ENCODE data around the gene SCFD1. TPM values are rescaled to one million over a fixed set of nuclear protein-coding genes. Genes with fewer than 3 reads are reported as not detected.

Gene SCFD1
- total RNA-seq, 1 donor from 2014 or later, result 47.9 TPM

DNA sequence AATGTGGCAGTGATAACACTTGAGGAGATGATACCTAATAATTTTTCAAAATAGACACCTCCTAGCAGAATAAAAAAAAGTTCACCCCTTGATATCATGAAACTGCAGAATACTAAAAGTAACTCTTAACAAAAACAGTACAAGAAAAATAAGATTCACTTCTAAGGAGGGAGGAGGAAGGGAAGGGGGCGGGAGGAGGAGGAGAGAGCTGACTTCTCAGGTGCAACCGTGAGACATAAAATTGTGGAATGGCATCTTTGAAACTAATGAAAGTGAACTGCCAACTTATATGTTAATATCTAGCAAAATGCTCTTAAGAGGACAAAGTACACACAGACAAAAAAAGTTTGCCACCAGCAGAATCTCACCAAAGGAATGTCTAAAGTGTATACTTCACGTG, 115.8 kb downstream of the SCFD1 start:
- DNase-seq (ENCODE audit: low spot score), result no peak
- intact Hi-C loops (cut with DNase I), result no loop called here

GRCh38 chr14:30738978-30739377, 116.9 kb downstream of the SCFD1 start:
- no peak for DNase-seq (ENCODE audit: low spot score)
- intact Hi-C loops (cut with DNase I), result no loop called here

DNA sequence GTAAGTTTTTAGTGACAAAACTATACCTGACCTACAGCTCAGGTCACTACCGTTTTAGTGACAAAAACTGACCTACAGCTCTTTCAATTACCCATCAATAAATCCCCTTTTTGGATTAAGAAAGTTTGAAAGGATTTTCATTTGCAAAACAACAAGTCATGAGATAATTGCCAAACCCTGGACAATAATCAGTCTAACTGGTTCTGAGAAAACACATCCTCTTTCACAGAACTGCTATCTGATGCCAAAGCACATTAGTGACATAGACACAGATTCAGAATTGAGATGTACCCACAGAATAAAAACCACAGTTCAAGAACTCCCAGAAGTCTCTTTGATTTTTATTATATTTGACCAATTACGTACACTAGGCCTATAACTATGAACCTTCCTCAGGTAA, 126.2 kb downstream of the SCFD1 start:
- DNase-seq (ENCODE audit: low spot score), result no peak
- intact Hi-C loops (cut with DNase I), result no loop called here

- intact Hi-C loops (cut with DNase I), result no loop called here
Observed at GRCh38 chr14:30751646-30752416, 129.7 kb downstream of the SCFD1 start.

GRCh38 chr14:30753452-30753851, 131.3 kb downstream of the SCFD1 start:
- DNase-seq (ENCODE audit: low spot score), result no peak
- intact Hi-C loops (cut with DNase I), result no loop called here

More at GRCh38 chr14:30751646-30752416, 129.7 kb downstream of the SCFD1 start:
- DNase-seq (ENCODE audit: low spot score), result no peak

DNA sequence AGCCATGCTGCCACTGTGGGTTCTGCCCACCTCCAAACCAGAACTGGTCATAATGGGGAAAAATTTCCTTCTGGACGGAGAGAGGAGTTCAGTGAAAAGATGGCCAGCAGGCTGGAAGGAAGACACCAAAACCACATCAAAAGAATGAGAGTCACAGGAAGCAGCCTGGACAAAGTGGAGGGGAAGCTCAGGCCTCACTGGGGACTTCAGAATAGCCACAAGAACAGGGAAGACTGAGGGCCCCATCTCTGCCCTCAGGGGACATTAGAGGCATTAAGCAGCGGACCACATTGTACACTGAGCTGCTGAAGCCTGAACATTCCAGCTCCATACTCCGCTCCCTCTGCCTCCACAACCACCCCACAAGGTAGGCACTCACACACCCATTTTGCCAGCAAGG, 132.7 kb downstream of the SCFD1 start:
- no peak for DNase-seq (ENCODE audit: low spot score)
- intact Hi-C loops (cut with DNase I), result no loop called here

DNA sequence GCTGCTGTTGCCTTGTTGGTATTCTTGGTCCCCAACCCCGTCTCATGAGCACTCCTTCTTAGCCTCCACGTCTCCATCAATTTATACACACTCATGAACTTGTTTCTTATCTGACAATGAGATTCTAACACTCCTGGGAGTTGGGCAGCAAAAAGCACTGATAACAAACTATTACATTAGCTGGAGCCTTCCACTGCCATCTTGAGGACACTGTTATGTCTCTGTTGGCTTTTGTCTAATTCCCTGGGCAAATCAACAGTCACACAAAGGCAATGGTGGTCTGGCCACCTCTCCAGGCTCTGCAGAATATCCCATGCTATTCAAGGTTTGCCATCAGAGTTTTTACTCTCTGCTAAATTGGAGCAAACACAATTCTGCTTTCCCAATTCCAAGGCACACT, 134.5 kb downstream of the SCFD1 start:
- no peak for DNase-seq (ENCODE audit: low spot score)

DNA sequence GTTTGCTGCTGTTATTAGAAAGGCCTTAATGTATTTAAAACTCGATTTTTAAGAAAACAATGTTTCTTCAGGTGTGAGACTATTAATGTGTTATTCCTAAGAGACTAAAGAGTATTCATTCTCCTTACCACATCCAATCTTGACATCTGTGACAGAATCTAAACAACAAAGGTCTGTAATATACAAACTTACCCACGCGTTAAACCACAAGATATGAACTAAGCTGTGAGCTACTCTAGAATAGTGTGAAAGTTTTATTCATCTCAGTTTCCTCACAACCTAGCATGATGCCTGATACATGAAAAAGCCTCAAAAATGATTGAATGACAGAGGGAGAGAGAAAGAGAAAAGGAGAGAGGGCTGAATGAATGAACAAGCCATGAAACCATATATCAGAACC, 135.0 kb downstream of the SCFD1 start:
- intact Hi-C loops (cut with DNase I), result no loop called here
- DNase-seq (ENCODE audit: low spot score), result no peak

More for the DNA sequence above, 134.5 kb downstream of the SCFD1 start:
- intact Hi-C loops (cut with DNase I), result no loop called here

- intact Hi-C loops (cut with DNase I), result no loop called here
- DNase-seq (ENCODE audit: low spot score), result no peak
Observed at GRCh38 chr14:30759172-30760125, 137.3 kb downstream of the SCFD1 start.

DNA sequence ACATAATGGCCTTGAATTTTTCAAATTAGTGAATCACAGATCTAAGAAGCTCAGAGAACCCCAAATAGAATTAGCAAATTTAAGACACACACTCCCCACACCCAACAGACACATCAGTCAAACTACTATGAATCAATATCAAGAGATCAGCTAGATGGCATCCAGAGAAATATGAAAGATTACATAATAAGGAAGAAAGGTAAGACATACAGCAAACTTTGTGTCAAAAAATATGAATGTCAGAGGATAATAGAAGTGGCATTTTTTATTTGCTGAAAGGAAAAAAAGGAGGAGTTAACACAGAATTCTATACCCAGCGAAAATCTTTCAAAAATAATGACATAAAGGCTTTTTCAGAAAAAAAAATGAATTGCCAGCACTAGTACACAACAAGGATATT, 141.8 kb downstream of the SCFD1 start:
- intact Hi-C loops (cut with DNase I), result no loop called here
- no peak for DNase-seq (ENCODE audit: low spot score)

- no peak for DNase-seq (ENCODE audit: low spot score)
- intact Hi-C loops (cut with DNase I), result no loop called here
Observed at GRCh38 chr14:30767624-30768023, 145.5 kb downstream of the SCFD1 start.

DNA sequence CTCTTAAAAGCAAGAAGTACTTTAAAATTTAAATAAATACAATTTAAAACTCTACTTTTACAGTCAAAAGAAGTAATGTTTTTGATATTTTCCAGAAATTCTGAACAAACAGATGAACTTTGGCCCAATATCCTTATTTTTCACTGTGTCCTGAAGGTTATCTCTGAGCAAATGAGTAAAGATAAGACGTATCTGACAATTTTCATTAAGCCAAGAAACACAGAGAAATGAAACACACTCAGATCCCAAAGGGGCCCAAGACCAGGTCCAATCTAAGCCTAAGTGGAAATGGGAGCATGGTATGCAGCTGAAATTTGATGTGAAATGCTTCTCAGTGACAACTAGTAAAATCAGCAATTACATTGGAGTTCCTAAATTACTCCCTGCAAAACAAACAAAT, 146.7 kb downstream of the SCFD1 start:
- DNase-seq (ENCODE audit: low spot score), result no peak
- intact Hi-C loops (cut with DNase I), result no loop called here

DNA sequence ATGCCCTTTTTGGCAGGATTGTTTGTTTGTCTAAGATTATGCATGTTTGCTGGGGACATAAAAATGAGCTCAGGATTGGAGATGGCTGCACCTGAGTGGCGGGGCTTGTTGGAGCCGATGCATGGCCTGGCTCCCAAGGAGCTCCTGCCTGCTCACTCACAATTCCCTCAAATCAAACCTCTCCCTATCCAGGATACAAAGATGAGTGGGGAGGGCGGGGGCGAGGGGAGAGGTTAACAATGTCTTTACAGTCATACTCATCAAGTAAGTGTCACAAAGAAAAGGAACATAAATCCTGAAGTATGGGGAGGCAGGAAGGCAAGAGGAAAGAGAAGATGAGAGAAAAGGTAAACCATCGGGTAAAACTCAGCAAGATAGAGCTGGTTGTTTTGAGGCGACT, 148.3 kb downstream of the SCFD1 start:
- intact Hi-C loops (cut with DNase I), result no loop called here
- DNase-seq (ENCODE audit: low spot score), result no peak

DNA sequence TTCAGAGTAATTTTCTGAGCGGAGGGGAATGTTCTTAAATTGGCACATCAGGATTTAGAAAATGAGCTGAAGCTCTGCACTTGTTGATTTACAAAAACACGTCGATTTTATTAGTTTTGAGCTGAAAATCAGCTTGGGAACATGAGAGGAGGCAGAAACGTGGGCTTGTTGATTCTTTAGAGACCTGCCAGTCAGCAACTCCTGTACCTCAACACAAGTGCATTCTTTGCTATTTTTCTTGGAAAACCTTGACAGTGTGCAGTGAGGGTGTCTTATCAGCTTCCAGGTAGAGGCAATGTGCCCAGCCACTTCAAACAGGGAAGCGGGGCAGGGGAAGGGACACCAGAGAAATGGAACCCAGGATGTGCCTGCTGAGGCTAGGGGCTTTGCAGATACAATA, 149.5 kb downstream of the SCFD1 start:
- DNase-seq (ENCODE audit: low spot score), result no peak
- intact Hi-C loops (cut with DNase I), result no loop called here

DNA sequence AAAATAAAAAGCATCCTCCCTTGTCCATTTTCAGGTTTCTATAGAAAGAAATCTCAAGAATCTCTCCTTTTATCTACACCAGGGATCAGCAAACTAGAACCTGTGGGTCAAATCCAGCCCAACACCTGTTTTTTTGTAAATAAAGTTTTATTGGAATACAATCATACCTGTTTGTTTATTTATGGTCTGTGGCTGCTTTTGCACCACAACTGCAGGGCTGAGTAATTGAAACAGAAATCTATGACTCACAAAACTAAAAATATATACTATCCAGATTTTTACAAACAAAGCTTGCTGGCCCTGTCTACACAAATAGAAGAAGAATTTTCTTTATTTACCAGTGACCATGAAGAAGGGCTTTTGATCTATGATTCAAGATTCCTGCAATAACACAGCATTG, 157.1 kb downstream of the SCFD1 start:
- intact Hi-C loops (cut with DNase I), result no loop called here

More for the DNA sequence above, 157.1 kb downstream of the SCFD1 start:
- DNase-seq (ENCODE audit: low spot score), result no peak

Other genes starting within 250 kb of the SCFD1 start
- 9.5 TPM for gene G2E3, start 63.2 kb upstream of the SCFD1 start, total RNA-seq